Measurements from ENCODE around the gene TOP1. TPM values are rescaled to one million over a fixed set of nuclear protein-coding genes. Genes with fewer than 3 reads are reported as not detected.

Gene TOP1
- total and polyA plus RNA-seq, 9 of the 15 experiments (the other 6 are each of a cell fraction or from before 2014, with no cell fraction given) = 26.4 to 127 (median 39.6) TPM

DNA sequence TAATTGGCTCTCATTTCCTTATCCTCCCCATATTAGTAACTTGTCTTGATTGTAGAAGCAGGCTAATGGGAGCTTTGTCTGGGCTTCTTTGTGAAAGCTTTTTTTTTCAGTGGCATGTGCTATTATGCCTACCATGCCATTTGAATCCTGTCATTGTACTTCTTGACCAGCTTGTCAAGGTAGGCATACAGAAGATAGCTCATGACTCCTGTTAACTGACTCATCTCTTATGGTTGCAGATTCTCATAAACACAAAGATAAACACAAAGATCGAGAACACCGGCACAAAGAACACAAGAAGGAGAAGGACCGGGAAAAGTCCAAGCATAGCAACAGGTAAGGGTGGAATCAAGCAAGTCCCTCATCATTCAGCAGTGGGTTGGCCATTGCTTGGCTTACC, 32.5 kb downstream of the TOP1 start:
- 89% methylated on average over 3 of the region's 3 CpGs for WGBS (ENCODE audit: insufficient coverage, low coverage, missing lambda C conversion rate)
- CTCF ChIA-PET (ENCODE audit: low intra/inter-chr PET ratio) = no interaction called here
- POLR2A ChIA-PET = interaction anchor here (0.7 to 2.8 kb wide), 7 partner anchors 9 to 29 kb away, joined by 3 to 15 read pairs (median 3); no protein-coding TSS in a partner anchor
- no TSS peak for BruUV-seq (replicated peaks)
- DNase-seq (ENCODE audit: extremely low read depth in 1 of 4, low spot score in 3 of 4) (no peak), ATAC-seq (no peak), FAIRE-seq (no peak)
- no peaks in the 10 kb centered on the region; the same call in 1 of the 2 replicates for H4K20me1 ChIP-seq (replicated peaks; ENCODE audit: control insufficient read depth, insufficient read depth, low read length)
- H3K9ac ChIP-seq (ENCODE audit: insufficient read depth in 1 of 2, low read depth in 2 of 2, low read length in 2 of 2) = no peak overlapping the region
- intact Hi-C loops (cut with micrococcal nuclease) (no loop called here), in situ Hi-C loops (cut with MboI) (no loop called here)
- H3K4me1 ChIP-seq (replicated peaks in 1 of 2; ENCODE audit: control insufficient read depth in 2 of 2, insufficient read depth in 2 of 2, low read length in 2 of 2) = peaks cover 0 to 18% of the 10 kb centered on the region in 2 experiments; a peak in 3 of 5 replicates
- no peak overlapping the region for H3K4me3 ChIP-seq
- H3K4me2 ChIP-seq (ENCODE audit: insufficient read depth, low read length) = no peak overlapping the region
- no peak overlapping the region for H2AFZ ChIP-seq (ENCODE audit: low read depth, low read length)
- H3K36me3 ChIP-seq (ENCODE audit: control insufficient read depth, insufficient read depth, low read length) = peaks cover 55% of the 10 kb centered on the region
- peaks cover 98% of the 10 kb centered on the region for H3K79me2 ChIP-seq (ENCODE audit: control insufficient read depth, insufficient read depth, low read length)
- H3K27ac ChIP-seq (ENCODE audit: extremely low read depth, low read depth, low read length) = no peak overlapping the region
- H3K9me3 ChIP-seq (replicated peaks; ENCODE audit: control insufficient read depth, insufficient read depth, low read depth, low read length) = no peaks in the 10 kb centered on the region
- TF ChIP-seq CHD1 (IDR thresholded peaks at IDR 0.05; ENCODE audit: low read length) (no peak), NONO (IDR thresholded peaks at IDR 0.05; ENCODE audit: low read depth in 2 of 2, low read length in 1 of 2) (no peak), SMAD2 (IDR thresholded peaks at IDR 0.05; ENCODE audit: low read depth, low read length) (no peak), C11orf30 (IDR thresholded peaks at IDR 0.05; ENCODE audit: low read depth) (no peak)
- TF ChIP-seq, protein P1, sequence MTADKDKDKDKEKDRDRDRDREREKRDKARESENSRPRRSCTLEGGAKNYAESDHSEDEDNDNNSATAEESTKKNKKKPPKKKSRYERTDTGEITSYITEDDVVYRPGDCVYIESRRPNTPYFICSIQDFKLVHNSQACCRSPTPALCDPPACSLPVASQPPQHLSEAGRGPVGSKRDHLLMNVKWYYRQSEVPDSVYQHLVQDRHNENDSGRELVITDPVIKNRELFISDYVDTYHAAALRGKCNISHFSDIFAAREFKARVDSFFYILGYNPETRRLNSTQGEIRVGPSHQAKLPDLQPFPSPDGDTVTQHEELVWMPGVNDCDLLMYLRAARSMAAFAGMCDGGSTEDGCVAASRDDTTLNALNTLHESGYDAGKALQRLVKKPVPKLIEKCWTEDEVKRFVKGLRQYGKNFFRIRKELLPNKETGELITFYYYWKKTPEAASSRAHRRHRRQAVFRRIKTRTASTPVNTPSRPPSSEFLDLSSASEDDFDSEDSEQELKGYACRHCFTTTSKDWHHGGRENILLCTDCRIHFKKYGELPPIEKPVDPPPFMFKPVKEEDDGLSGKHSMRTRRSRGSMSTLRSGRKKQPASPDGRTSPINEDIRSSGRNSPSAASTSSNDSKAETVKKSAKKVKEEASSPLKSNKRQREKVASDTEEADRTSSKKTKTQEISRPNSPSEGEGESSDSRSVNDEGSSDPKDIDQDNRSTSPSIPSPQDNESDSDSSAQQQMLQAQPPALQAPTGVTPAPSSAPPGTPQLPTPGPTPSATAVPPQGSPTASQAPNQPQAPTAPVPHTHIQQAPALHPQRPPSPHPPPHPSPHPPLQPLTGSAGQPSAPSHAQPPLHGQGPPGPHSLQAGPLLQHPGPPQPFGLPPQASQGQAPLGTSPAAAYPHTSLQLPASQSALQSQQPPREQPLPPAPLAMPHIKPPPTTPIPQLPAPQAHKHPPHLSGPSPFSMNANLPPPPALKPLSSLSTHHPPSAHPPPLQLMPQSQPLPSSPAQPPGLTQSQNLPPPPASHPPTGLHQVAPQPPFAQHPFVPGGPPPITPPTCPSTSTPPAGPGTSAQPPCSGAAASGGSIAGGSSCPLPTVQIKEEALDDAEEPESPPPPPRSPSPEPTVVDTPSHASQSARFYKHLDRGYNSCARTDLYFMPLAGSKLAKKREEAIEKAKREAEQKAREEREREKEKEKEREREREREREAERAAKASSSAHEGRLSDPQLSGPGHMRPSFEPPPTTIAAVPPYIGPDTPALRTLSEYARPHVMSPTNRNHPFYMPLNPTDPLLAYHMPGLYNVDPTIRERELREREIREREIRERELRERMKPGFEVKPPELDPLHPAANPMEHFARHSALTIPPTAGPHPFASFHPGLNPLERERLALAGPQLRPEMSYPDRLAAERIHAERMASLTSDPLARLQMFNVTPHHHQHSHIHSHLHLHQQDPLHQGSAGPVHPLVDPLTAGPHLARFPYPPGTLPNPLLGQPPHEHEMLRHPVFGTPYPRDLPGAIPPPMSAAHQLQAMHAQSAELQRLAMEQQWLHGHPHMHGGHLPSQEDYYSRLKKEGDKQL (CRISPR knock-in tag; IDR thresholded peaks at IDR 0.05; ENCODE audit: borderline replicate concordance) = no peak
- H3K9me1 ChIP-seq (ENCODE audit: control insufficient read depth, insufficient read depth, low read length) = no peaks in the 10 kb centered on the region
- no peaks in the 10 kb centered on the region for H3K27me3 ChIP-seq (ENCODE audit: control insufficient read depth in 2 of 2, insufficient read depth in 2 of 2, low read length in 2 of 2)
